MM.1S (cell line): Measurements from ENCODE around the gene TANK.
A peak's percentile ranks its signal among the peaks of the same experiment; 100 is the strongest.

Source experiments
- DNase-seq: peaks from one replicate; pipeline ENCODE4 v3.0.0-alpha.2; 2015
- H2AFZ ChIP-seq: fragments of 300-600 bp; sonication (generic); 2 replicates; pipeline ENCODE4 v1.6.0; 2016; ENCODE audit warnings: antibody characterized with exemption, low read length
- H3F3A ChIP-seq: fragments of 300-600 bp; sonication (generic); 2 replicates; pipeline ENCODE4 v1.6.1; 2016; ENCODE audit warnings: mild to moderate bottlenecking, antibody characterized with exemption, low read length, moderate library complexity, mixed read lengths; ENCODE audit not compliant: insufficient read depth
- H3K27ac ChIP-seq: fragments of 300-600 bp; sonication (generic); 2 replicates; pipeline ENCODE4 v1.5.1; 2016; ENCODE audit warnings: mild to moderate bottlenecking, low read length
- H3K27me3 ChIP-seq: fragments of 300-600 bp; sonication (generic); replicated peaks from 2 replicates; pipeline ENCODE4 v1.6.0; 2016; ENCODE audit warnings: low read length; ENCODE audit not compliant: insufficient read depth
- H3K36me3 ChIP-seq: fragments of 300-600 bp; sonication (generic); replicated peaks from 2 replicates; pipeline ENCODE4 v1.6.1; 2016; ENCODE audit warnings: mild to moderate bottlenecking, low read length, mixed read lengths; ENCODE audit not compliant: insufficient read depth
- H3K4me1 ChIP-seq: fragments of 300-600 bp; sonication (generic); 2 replicates; pipeline ENCODE4 v1.6.1; 2016; ENCODE audit warnings: low read length, mixed read lengths
- H3K4me2 ChIP-seq: fragments of 300-600 bp; sonication (generic); 2 replicates; pipeline ENCODE4 v1.6.0; 2016; ENCODE audit warnings: low read depth, low read length
- H3K4me3 ChIP-seq: fragments of 300-600 bp; sonication (generic); 2 replicates; pipeline ENCODE4 v1.5.1; 2016; ENCODE audit warnings: low read length, mixed read lengths
- H3K79me2 ChIP-seq: fragments of 300-600 bp; sonication (generic); 2 replicates; pipeline ENCODE4 v1.6.1; 2016; ENCODE audit warnings: mixed run types, low read length, mixed read lengths
- H3K9ac ChIP-seq: fragments of 300-600 bp; sonication (generic); 2 replicates; pipeline ENCODE4 v1.6.1; 2016; ENCODE audit warnings: low read length, mixed read lengths
- H3K9me2 ChIP-seq: fragments of 300-600 bp; sonication (generic); replicated peaks from 2 replicates; pipeline ENCODE4 v1.6.1; 2016; ENCODE audit warnings: mild to moderate bottlenecking, low read length, mixed read lengths; ENCODE audit not compliant: insufficient read depth
- H3K9me3 ChIP-seq: fragments of 300-600 bp; sonication (generic); replicated peaks from 2 replicates; pipeline ENCODE4 v1.6.1; 2016; ENCODE audit warnings: mild to moderate bottlenecking, low read length, mixed read lengths; ENCODE audit not compliant: insufficient read depth
- H4K20me1 ChIP-seq: fragments of 300-600 bp; sonication (generic); 2 replicates; pipeline ENCODE4 v1.6.1; 2016; ENCODE audit warnings: mild to moderate bottlenecking, low read length, moderate library complexity, mixed read lengths; ENCODE audit not compliant: insufficient read depth
- CTCF ChIP-seq: fragments of 300-600 bp; sonication (generic); IDR thresholded peaks from 2 replicates; pipeline ENCODE4 v1.5.1; 2016; ENCODE audit warnings: antibody characterized with exemption, low read length, mixed read lengths
- EZH2 ChIP-seq: fragments of 300-600 bp; sonication (generic); optimal IDR thresholded peaks from 2 replicates; pipeline ENCODE3; 2017; ENCODE audit warnings: low read depth, mild to moderate bottlenecking, antibody characterized with exemption, low read length, mixed read lengths
- EZH2phosphoT487 ChIP-seq: fragments of 300-600 bp; sonication (generic); IDR thresholded peaks from 2 replicates; pipeline ENCODE4 v1.6.1; 2018; ENCODE audit warnings: antibody characterized with exemption, low read length

Gene TANK

GRCh38 chr2:161223139-161223732 is 63.0 kb downstream of the TANK start:
- DNase-seq = peak; percentile 52
- no peaks in the 10 kb centered on the region for H3K36me3 ChIP-seq
- no peak overlapping the region for H3K27ac ChIP-seq

DNA sequence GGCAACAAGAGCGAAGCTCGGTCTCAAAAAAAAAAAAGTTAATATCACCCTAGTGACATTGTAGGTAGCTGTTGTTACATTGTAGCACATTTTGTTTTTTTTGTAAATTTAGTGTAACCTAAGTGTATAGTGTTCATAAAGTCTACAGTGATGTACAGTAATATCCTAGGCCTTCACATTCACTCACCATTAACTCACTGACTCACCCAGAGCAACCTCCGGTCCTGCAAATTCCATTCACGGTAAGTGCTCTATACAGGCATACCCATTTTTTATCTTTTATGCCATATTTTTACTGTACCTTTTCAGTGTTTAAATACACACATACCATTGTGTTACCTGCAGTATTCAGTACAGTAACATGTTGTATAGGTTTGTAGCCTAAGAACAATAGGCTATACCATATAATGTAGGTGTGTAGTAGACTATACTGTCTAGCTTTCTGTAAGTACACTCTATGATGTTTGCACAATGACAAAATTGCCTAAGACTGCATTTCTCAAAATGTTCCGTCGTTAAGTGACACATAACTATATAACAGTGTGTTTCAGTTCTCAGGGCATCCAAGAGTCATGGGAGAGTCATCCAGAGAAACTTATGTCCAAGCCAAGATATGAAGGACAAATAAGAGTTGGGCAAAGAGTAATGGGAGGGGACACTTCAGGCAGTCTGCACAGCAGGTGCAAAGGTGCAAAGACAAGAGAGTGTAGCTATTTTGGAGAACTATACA is 68.4 kb downstream of the TANK start:
- no peaks in the 10 kb centered on the region for H3K9me2 ChIP-seq
- no peak overlapping the region for H2AFZ ChIP-seq
- H3K9ac ChIP-seq = no peak overlapping the region
- H3K36me3 ChIP-seq = 0 out of 2 replicates have a peak, but pooled peaks cover 3% of the 10 kb centered on the region
- no peaks in the 10 kb centered on the region for H3K27me3 ChIP-seq
- no peaks in the 10 kb centered on the region for H3F3A ChIP-seq
- TF ChIP-seq EZH2 = no peak
- TF ChIP-seq EZH2phosphoT487 = no peak
- no peak for TF ChIP-seq CTCF
- DNase-seq = no peak
- H3K79me2 ChIP-seq = no peaks in the 10 kb centered on the region
- no peak overlapping the region for H3K27ac ChIP-seq
- no peak overlapping the region for H3K4me3 ChIP-seq
- no peak overlapping the region for H3K4me2 ChIP-seq
- H4K20me1 ChIP-seq = no peaks in the 10 kb centered on the region
- H3K9me3 ChIP-seq = no peaks in the 10 kb centered on the region
- no peaks in the 10 kb centered on the region for H3K4me1 ChIP-seq

More at GRCh38 chr2:161223139-161223732, 63.0 kb downstream of the TANK start:
- H3F3A ChIP-seq = no peaks in the 10 kb centered on the region; the same call in 1 of the 2 replicates
- no peaks in the 10 kb centered on the region for H3K79me2 ChIP-seq
- H3K9me2 ChIP-seq = no peaks in the 10 kb centered on the region
- TF ChIP-seq EZH2 = no peak
- TF ChIP-seq CTCF = peak; percentile 63
- no peaks in the 10 kb centered on the region for H4K20me1 ChIP-seq
- no peak overlapping the region for H3K9ac ChIP-seq
- no peaks in the 10 kb centered on the region for H3K9me3 ChIP-seq
- H3K27me3 ChIP-seq = no peaks in the 10 kb centered on the region
- H3K4me3 ChIP-seq = no peak overlapping the region
- H3K4me2 ChIP-seq = no peak overlapping the region
- H2AFZ ChIP-seq = no peak overlapping the region
- H3K4me1 ChIP-seq = no peaks in the 10 kb centered on the region

DNA sequence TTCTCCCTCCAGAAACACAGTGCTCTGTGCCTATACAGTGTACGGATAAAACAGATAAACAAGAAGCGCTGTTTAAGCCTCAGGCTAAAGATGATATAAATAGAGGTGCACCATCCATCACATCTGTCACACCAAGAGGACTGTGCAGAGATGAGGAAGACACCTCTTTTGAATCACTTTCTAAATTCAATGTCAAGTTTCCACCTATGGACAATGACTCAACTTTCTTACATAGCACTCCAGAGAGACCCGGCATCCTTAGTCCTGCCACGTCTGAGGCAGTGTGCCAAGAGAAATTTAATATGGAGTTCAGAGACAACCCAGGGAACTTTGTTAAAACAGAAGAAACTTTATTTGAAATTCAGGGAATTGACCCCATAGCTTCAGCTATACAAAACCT is 70.7 kb downstream of the TANK start:
- Histone ChIP-seq H3K9me2 (no peaks in the 10 kb centered on the region), H3F3A (no peaks in the 10 kb centered on the region), H3K9ac (no peak overlapping the region), H3K79me2 (no peaks in the 10 kb centered on the region), H2AFZ (no peak overlapping the region), H3K9me3 (no peaks in the 10 kb centered on the region), H3K4me2 (no peak overlapping the region), H4K20me1 (no peaks in the 10 kb centered on the region), H3K27ac (no peak overlapping the region), H3K4me1 (no peaks in the 10 kb centered on the region), H3K4me3 (no peak overlapping the region), H3K27me3 (no peaks in the 10 kb centered on the region), H3K36me3 (0 out of 2 replicates have a peak, but pooled peaks cover 3% of the 10 kb centered on the region)
- DNase-seq = no peak
- no peak for TF ChIP-seq EZH2phosphoT487
- no peak for TF ChIP-seq EZH2
- no peak for TF ChIP-seq CTCF
